Measurements from ENCODE around the gene KIAA1217.

KIAA1217 gene

GRCh38 chr10:24406809-24407483 lies 198.0 kb downstream of the KIAA1217 start:
- Histone ChIP-seq H3K27ac (ENCODE audit: extremely low read depth, low read depth, low read length) (no peak overlapping the region), H3K36me3 (ENCODE audit: control insufficient read depth in 2 of 2, insufficient read depth in 1 of 2, low read length in 2 of 2) (no peaks in the 10 kb centered on the region), H3K4me1 (ENCODE audit: control insufficient read depth, insufficient read depth, low read length) (no peaks in the 10 kb centered on the region), H3K4me3 (ENCODE audit: low read depth, low read length) (no peak overlapping the region), H3K9me3 (ENCODE audit: control insufficient read depth, insufficient read depth, low read depth, low read length) (no peaks in the 10 kb centered on the region)
- no peak for TF ChIP-seq GLI2 (tag by site-specific recombination; IDR thresholded peaks at IDR 0.05; ENCODE audit: borderline replicate concordance, low read depth)
- no peak for TF ChIP-seq CTCF (tag by site-specific recombination; IDR thresholded peaks at IDR 0.05)
- no peak for TF ChIP-seq SALL2 (tag by site-specific recombination; IDR thresholded peaks at IDR 0.05; ENCODE audit: borderline replicate concordance)
- no peak for TF ChIP-seq ZNF792 (tag by site-specific recombination; IDR thresholded peaks at IDR 0.05)
- TF ChIP-seq ZNF704 (tag by site-specific recombination; IDR thresholded peaks at IDR 0.05): no peak
- no peak for TF ChIP-seq ZEB2 (tag by site-specific recombination; IDR thresholded peaks at IDR 0.05)
- TF ChIP-seq ZNF426 (tag by site-specific recombination; IDR thresholded peaks at IDR 0.05): no peak
- no peak for TF ChIP-seq OSR2 (tag by site-specific recombination; IDR thresholded peaks at IDR 0.05)
- no peak for TF ChIP-seq YY2 (tag by site-specific recombination; IDR thresholded peaks at IDR 0.05)
- ChIA-PET CTCF (interaction anchor here (0.7 to 1.6 kb wide), 3 partner anchors 11 to 112 kb away, joined by 3 to 5 read pairs (median 4); no protein-coding TSS in a partner anchor), POLR2A (no interaction called here)

- TF ChIP-seq ZNF335 (tag by site-specific recombination; conservative IDR thresholded peaks at IDR 0.05) (no peak), ZNF664 (tag by site-specific recombination; IDR thresholded peaks at IDR 0.05) (no peak), ZNF416 (tag by site-specific recombination; IDR thresholded peaks at IDR 0.05) (no peak), ZNF114 (tag by site-specific recombination; IDR thresholded peaks at IDR 0.05) (no peak), SP2 (tag by site-specific recombination; IDR thresholded peaks at IDR 0.05) (no peak), SCRT1 (tag by site-specific recombination; IDR thresholded peaks at IDR 0.05; ENCODE audit: borderline replicate concordance) (no peak), ZNF843 (tag by site-specific recombination; IDR thresholded peaks at IDR 0.05) (no peak), ZNF513 (tag by site-specific recombination; IDR thresholded peaks at IDR 0.05) (no peak), ZBTB6 (tag by site-specific recombination; IDR thresholded peaks at IDR 0.05) (no peak), PATZ1 (tag by site-specific recombination; IDR thresholded peaks at IDR 0.05) (no peak), ZNF596 (tag by site-specific recombination; IDR thresholded peaks at IDR 0.05) (no peak), KLF1 (tag by site-specific recombination; IDR thresholded peaks at IDR 0.05) (no peak)
- H3K4me1 ChIP-seq (ENCODE audit: control insufficient read depth, insufficient read depth, low read length): no peaks in the 10 kb centered on the region
- no peaks in the 10 kb centered on the region for H3K9me3 ChIP-seq (ENCODE audit: control insufficient read depth, insufficient read depth, low read depth, low read length)
- ChIA-PET CTCF (interaction anchor here (1.6 kb wide), 1 partner anchor 111 kb away, joined by 3 read pairs; no protein-coding TSS in a partner anchor), POLR2A (no interaction called here)
- H3K36me3 ChIP-seq (ENCODE audit: control insufficient read depth in 2 of 2, insufficient read depth in 1 of 2, low read length in 2 of 2): no peaks in the 10 kb centered on the region
- H3K27ac ChIP-seq (ENCODE audit: extremely low read depth, low read depth, low read length): no peak overlapping the region
- H3K4me3 ChIP-seq (ENCODE audit: low read depth, low read length): no peak overlapping the region
Measured at GRCh38 chr10:24407928-24408327, 199.0 kb downstream of the KIAA1217 start.
